Measurements from ENCODE around the gene CFAP54.

Gene CFAP54

DNA sequence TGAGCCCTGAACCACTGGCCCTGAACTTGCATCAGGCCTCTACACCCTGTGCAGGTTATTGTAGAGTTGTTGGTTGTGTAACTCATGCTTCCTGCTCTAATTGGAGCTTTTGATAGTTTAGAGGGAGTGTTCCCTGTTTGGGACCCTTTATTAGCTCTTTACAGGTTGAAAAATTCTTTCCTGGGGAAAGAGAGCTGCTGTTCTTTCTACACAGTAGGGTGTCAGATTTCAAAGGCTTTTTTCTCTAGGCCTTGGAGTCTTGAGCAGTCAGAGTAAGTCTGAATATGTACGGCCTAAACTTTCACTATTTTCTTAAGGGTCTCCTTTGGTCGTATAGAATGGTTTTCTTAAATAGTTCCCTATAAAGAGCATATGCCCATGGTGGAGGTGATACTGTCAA is 356.9 kb downstream of the CFAP54 start:
- TF ChIP-seq, protein P1, sequence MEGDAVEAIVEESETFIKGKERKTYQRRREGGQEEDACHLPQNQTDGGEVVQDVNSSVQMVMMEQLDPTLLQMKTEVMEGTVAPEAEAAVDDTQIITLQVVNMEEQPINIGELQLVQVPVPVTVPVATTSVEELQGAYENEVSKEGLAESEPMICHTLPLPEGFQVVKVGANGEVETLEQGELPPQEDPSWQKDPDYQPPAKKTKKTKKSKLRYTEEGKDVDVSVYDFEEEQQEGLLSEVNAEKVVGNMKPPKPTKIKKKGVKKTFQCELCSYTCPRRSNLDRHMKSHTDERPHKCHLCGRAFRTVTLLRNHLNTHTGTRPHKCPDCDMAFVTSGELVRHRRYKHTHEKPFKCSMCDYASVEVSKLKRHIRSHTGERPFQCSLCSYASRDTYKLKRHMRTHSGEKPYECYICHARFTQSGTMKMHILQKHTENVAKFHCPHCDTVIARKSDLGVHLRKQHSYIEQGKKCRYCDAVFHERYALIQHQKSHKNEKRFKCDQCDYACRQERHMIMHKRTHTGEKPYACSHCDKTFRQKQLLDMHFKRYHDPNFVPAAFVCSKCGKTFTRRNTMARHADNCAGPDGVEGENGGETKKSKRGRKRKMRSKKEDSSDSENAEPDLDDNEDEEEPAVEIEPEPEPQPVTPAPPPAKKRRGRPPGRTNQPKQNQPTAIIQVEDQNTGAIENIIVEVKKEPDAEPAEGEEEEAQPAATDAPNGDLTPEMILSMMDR (IDR thresholded peaks at IDR 0.05; ENCODE audit: low read depth, low read length): no peak
- no peak overlapping the region for H3K4me3 ChIP-seq (ENCODE audit: low read depth, low read length)

DNA sequence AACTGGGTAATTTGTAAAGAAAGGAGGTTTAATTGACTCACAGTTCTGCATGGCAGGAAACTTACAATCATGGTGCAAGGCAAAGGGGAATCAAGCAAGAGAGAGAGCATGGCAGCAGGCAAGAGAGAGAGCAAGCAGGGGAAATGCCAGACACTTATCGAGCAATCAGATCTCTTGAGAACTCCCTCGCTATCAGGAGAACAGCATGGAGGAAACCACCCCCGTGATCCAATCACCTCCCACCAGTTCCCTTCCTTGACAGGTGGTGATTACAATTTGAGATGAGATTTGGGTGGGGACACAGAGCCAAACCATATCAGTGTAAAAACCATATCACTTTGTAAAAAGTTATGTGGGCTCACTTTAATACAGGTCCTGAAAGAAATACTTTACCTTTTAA is 361.3 kb downstream of the CFAP54 start:
- TF ChIP-seq, protein P1 (IDR thresholded peaks at IDR 0.05; ENCODE audit: low read depth, low read length): no peak
- no peak overlapping the region for H3K4me3 ChIP-seq (ENCODE audit: low read depth, low read length)

DNA sequence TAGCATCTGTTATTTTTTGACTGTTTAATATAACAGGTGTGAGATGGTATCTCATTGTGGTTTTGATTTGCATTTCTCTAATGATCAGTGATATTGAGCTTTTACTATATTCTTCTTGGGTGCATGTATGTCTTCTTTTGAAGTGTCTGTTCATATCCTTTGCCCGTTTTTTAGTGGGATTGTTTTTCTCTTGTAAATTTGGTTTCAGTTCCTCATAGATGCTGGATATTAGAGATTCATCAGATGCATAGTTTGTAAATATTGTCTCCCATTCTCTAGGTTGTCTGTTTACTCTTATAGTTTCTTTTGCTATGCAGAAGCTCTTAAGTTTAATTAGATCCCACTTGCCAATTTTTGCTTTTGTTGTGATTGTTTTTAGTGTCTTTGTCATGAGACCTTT is 368.8 kb downstream of the CFAP54 start:
- no peak overlapping the region for H3K4me3 ChIP-seq (ENCODE audit: low read depth, low read length)
- TF ChIP-seq, protein P1 (IDR thresholded peaks at IDR 0.05; ENCODE audit: low read depth, low read length): no peak

DNA sequence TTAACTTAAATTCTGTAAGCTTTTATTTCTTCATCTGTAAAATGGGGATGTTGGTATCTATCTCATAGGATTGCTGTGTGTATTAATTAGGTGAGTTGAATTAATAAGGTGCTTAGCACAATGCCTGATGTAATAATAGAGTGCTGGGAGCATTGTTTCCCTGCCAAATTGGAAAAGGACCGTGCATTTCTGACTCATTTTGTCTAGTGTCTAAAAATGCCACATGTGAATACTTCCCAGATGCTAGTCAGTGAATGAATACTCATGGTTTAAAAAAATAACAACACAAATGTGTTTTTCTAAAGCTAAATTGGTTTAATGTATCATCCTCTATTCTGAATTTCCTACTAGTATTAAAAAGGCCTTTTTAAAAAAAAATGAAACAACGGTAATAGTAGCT is 372.3 kb downstream of the CFAP54 start:
- H3K4me3 ChIP-seq (ENCODE audit: low read depth, low read length): no peak overlapping the region
- TF ChIP-seq, protein P1 (IDR thresholded peaks at IDR 0.05; ENCODE audit: low read depth, low read length): no peak

DNA sequence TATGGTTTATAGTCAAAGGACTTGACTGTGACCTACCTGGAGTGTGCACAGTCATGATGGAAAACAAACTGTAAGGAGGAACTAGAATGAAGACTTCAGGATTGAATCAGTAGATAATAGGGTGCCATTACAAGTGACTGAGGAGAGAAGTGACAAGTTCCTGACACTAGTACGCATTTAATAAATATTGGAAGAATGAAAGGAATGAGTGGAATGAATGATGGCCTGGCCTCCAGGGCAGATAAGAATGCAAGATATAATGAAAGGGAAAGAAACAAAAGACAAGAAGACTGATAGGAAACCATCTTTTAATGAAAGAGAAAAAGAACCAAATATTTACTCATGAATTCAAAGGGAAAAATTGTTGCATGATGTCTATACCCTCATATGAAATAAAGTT is 372.9 kb downstream of the CFAP54 start:
- no peak overlapping the region for H3K4me3 ChIP-seq (ENCODE audit: low read depth, low read length)
- TF ChIP-seq, protein P1 (IDR thresholded peaks at IDR 0.05; ENCODE audit: low read depth, low read length): no peak

DNA sequence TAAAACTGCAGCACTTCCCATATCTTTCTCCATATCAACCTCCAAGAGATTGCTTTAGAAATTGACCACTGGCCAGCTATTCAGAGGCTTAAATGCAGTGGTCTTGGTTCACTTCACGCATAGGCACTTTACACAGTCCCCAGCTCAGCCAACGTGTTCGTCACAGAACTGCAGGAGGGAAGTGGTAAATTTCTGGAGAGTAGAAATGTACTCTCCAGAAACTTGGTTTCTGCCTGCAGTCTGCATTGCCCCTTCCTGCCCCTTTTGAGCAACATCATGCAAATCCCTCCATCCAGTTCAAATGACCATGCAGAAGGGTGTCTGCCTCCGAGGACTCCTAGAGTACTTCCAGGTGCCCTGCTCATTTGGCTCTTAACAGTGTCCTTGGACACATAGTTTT is 375.0 kb downstream of the CFAP54 start:
- TF ChIP-seq, protein P1 (IDR thresholded peaks at IDR 0.05; ENCODE audit: low read depth, low read length): no peak
- no peak overlapping the region for H3K4me3 ChIP-seq (ENCODE audit: low read depth, low read length)

DNA sequence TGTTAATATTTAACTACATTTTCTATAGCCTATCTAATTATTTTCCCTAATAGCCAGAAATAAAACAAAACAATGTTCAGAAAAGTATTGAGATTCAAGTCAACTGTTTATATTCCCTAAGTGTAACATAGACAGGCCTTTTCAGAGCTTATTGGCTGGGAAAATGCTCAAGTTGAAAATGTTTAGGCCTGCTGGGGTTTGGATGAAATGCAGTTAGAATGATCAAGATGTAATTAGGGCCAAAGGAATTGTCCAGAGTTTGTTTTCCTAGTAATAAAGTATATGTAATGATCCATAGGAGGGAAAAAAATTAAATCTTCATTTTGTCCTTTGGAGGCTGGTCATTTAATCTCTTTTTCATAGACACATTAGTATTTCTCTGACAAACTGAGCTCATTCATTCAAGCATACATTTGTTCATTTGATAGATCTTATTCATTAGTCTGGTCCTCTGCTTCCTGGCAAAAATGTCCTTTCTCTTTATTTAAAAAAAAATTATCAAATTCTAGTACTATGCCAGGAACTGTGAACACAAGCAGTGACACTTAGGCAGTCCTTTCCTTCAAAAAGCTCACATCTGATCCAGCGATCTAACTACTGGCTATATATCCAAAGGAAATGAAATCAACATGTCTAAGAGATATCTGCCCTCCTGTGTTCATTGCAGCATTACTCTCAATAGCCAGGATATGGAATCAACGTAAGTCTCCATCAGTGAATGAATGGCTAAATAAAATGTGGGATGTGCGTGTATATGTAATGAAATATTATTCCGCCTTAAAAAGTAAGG is 377.6 kb downstream of the CFAP54 start:
- TF ChIP-seq, protein P1 (IDR thresholded peaks at IDR 0.05; ENCODE audit: low read depth, low read length): no peak
- H3K4me3 ChIP-seq (ENCODE audit: low read depth, low read length): no peak overlapping the region

Measured in WI38 (cell line).